ENCODE measurements around the gene KRT17.
"Not testable (repeated sequence)": the region's sequence is repeated elsewhere in the genome, so short reads cannot be mapped to it uniquely, and the experiment has no call there.

Gene KRT17

DNA sequence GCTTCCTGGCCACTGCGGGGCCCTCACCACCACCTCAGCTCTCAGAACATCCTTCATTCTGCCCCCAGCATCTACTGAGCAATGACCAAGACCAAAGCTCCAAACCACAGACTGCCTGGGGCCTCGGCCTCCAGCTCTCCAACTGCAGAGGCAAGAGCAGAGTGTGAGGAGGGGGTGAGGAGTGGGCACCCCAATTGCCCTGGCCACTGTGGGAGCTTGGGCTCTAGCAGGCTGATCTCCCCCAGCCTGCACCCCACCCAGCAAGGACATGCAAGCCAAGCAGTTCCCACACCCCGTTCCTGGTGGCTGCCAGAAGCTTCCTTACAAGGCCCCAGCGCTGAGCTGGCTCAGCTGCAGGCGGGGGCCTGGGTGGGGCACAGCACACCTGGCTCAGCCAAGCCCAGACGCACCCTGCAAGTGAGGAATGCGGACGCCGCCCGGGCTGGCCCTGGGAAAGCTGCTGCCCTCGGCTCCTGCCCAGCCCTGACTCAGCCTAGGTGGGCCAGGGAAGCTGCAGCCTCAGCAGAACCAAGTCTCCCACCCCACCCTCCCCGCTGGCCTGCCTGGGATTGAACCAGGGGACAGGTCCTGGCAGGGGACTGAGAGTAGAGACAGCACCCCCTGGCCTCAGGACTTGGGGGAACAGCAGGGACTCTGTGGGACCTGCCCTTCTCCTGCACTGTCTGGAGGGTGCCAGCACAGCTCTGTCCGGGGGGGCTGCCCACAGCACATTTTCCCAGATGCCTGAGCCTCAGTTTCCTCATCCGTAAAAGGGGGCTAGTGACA, 29.7 kb upstream of the KRT17 start:
- DNase-seq (ENCODE audit: low spot score): no peak

DNA sequence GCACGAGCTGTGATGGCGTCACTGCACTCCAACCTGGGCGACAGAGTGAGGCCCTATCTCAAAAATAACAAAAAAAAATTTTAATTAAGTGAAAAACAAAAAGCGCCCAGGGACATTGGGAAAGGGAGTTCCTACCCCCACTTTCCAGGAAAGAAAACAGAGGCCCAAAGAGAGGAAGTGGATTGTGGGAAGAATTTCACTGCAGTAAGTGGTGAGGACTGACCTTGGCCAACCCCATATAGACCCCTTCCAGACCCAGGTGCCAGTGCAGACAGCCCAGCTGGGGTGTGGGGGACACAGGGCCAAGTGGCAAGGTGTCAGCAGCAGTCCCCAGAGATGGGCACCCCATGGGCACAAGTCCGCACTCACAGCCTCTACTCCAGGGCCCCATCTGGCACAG, 29.0 kb upstream of the KRT17 start:
- no peak for DNase-seq (ENCODE audit: low spot score)

DNA sequence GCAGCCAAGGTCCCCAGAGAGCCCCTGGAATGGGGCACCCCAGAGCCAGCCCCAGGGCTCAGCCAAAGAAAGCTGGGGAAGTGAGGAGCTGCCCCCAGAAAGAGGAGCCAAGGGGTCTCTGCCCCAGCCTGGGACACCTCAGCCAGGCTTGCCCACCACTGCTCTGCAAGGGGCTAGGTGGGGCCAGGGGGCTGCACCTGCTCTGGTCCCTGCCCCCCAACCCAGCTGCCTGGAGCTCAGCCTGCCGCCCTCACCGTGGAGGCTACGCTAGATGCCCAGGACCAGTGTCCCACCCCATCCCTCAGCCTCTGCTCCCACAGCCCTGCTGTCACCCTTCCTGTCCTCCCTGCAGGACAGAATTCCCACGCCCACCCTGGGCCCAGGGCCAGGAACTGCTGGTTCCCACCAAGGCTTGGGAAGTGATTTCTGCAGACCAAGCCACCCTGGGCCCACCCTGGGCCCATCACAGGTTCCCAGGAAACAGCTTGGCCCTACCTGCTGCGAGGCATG, 28.1 kb upstream of the KRT17 start:
- DNase-seq (ENCODE audit: low spot score): no peak

DNA sequence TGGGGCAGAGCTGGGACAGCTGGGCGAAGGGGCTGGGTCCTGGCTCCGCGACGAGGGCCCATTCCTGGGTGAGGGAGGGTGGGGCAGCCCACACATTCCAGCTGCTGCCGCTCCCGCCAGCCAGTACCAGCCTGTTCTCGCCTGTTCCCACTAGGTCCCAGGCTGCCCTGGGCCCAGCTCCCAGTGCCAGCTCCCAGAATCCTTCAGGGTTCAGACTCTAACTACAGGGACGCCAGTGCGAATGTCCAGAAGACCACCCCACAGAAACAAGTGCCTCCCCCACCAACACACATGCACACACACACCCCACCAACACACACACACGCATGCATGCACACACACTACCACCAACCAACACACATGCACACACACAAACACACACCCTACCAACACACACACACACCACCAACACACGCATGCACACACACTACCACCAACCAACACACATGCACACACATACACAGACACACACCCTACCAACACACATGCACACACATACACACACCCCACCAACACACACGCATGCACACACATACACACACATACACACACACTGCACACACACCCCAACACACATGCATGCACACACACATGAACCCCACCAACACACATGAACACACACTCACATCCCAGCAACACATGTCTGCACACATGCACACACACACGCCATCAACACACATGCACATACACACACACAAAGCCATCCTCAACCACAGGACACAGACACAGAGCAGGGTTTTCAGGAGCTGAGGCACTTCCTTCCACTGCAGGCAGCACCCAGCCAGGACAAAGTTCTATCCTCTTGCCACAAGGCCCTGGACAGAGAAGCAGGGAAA, 27.5 kb upstream of the KRT17 start:
- no peak for DNase-seq (ENCODE audit: low spot score)

DNA sequence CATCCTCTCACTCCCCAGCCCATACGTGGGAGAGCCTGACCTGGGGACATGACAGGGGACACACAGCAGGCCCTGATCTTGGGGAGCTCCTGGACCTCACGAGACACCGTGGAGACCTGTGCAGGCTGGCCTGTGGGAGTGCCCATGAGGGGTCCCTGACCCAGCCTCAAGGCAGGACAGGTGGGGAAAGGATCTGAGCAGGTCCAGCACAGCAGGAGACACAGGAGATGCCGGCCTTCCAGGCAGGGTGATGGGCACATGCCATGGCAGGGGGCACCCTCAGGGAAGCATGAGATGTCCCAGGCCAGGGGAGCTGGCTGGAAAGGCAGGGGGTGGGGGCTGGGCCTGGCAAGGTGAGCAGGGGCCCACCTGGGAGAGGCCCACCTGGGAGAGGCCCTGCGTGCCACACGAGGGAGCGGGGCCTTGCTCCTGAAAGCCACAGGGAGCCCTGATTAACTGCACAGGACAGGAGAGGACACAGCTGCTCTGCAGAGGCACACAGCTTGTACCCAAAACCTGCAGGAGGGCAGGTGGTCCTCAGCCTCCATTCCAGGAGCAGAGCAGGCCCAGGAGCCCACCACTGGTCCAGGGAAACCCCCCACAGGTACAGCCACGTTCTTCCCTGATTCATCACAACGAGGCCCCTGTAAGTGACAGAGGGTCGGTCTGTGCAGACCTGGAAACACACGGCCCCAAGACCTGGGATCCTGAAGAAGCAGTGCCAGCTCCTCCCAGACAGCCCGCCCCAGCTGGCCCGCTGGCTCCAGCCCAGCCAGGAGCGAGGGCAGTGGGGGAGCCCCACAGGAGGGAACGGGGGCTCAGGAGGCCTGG, 26.6 kb upstream of the KRT17 start:
- no peak for DNase-seq (ENCODE audit: low spot score)

DNA sequence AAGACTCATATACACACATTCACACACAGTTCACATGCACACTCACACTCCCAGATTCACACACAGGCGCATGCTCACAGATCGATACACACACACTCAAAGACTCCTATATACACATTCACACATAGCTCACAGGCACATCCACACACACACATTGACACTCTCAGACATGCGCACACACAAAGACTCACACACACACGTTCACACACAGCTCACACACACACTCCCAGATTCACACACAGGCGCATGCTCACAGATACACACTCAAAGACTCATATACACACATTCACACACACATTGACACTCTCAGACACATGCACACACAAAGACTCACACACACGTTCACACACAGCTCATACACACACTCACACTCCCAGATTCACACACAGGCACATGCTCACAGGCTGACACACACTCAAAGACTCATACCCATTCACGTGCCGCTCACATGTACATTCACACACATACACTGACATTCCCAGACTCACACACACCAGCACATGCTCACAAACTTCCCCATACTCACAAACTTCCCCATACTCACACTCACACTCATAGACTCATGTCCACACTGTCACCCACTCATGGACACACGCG, 25.6 kb upstream of the KRT17 start:
- DNase-seq (ENCODE audit: low spot score): no peak

DNA sequence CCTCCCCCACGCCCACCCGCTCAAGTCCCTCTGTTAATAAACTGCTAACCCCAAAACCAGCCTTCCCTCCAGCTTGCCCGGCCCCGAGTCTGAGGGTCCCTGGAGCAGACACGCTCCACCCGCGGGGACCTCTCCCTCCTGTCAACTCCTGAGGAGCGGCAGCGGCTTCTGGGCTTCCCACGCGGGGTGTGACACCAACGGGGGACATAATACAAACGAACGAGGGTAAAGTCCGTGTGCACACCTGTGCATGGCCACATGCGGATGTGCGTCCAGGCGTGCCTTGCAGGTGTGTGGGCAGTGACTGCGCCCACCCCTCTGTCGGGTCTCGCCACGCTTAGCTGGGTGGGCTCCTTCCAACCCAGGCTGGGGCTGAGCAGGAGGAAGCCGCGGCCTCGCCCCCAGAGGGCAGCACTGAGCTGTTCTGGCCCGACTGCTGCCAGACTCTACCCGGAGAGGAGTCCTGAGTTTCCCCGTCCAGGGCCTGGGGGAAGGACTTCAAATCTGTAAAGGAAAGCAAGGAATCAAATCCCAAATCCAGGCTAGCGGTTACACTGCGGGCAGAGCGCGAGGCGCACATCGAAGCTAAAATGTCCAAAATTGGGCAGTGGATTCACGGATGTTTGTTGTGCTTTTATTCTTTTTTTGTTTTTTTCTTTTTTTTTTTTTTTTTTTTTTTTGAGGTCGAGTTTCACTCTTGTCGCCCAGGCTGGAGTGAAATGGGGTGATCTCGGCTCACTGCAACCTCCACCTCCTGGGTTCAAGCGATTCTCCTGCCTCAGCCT, 24.2 kb upstream of the KRT17 start:
- peak; percentile 85 for DNase-seq (ENCODE audit: low spot score)

DNA sequence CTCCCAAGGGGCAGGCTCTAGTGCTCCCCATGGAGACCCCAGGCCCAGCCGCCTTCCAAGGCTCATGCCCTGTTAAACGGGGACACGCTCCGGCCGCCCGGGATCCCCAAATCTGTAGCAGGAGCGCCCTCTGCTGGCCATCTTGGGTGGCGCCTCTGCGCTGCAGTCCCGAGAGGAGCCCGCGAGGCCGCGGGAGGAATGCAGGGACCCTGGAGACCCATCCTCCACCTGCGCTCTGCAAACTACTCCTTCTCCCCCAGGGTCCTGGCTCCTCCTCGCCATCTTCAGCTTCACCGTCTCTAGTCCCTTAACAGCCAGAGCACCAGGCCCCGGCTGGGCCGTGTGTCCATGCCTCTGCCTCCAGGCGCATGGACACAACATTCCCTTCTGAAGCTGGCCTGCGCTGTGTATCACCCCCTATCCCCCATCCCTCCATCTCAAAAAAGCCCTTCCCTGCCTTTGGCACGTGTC, 23.6 kb upstream of the KRT17 start:
- DNase-seq (ENCODE audit: low spot score): peak; percentile 78

DNA sequence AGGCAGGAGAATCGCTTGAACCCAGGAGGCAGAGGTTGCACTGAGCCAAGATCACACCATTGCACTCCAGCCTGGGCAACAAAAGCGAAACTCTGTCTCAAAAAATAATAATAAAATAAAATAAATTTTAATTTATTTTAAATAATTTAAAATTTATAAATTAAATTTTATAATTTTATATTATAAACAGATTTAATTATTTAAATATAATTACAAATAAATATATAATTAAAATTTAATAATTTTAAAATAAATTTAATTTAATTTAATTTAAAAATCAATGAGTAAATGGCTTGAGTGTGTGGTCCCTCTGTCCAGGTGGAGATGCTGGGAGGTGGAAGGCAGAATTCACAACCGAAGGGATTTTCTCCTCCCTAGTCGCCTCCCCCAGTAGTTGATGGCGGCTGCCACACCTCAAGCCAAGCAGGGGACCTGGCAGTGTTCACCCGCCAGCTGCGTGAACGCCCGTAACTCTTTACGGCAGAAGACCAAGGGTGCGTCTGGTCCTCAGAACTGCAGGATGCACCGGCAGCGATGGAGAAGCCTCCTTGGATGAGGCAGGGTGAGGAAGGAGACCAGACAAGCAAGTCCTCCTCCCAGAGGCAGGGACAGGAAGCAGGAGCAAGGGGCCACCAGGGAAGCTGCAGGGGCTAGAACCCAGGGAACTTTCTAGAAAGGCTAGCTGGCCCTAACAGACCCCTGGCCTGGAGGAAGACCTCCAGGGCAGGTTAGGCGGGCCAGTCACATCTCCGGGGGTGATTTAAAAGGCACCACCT, 22.9 kb upstream of the KRT17 start:
- DNase-seq (ENCODE audit: low spot score): no peak

DNA sequence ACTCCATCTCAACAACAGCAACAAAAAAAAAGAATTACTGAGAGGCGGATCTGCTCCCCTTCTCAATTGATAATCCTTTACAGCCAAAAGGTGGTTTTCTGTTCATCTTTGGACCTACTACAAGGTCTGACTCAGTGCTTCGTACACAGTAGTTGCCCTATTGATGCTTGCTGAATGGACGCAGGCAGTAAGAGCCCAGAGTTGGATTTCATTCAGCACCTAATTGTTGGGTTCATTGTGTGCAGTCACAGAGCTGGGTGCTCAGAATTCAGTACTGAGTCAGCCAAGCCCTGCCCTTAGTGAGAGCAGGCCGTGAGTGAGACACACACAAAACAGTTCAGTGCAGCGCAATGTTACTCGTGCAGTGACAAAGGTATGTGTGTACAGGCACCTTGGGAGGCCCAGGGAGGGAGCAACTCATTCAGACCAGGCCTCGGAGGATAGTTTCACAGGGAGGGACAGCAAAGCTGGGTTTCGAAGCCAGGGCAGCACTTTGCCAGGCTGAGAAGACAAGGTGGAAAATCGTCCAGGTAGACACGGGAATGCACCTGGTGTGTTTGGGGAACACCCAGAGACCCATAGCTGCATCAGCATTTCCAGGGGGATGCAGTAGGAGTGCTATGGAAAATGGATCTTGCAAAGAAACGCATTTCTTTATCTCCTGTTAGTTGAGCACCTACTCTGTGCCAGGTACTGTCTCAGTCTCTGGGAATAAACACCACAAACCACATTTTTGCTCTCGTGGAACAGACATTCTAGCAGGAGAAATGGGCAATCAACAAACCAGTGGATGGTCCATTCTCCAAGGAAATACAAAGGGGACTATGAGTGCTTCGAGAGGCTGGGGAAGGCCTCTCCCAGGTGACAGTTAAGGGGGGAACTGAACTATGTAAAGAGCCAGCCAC, 18.1 kb upstream of the KRT17 start:
- DNase-seq (ENCODE audit: low spot score): no peak

DNA sequence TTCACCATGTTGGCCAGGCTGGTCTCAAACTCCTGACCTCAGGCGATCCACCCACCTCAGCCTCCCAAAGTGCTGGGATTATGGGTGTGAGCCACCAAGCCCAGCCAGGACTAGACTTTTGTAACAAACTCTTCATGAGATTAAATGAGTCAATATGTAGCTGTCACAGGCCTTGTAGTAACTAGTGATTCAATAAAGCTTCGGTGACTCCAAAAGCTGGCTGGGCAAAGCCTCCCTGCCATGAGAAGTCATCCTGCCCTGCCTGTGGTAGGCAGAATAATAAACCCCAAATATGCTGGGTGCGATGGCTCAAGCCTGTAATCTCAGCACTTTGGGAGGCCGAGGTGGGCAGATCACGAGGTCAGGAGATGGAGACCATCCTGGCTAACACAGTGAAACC, 16.2 kb upstream of the KRT17 start:
- DNase-seq (ENCODE audit: low spot score): not testable (repeated sequence)

DNA sequence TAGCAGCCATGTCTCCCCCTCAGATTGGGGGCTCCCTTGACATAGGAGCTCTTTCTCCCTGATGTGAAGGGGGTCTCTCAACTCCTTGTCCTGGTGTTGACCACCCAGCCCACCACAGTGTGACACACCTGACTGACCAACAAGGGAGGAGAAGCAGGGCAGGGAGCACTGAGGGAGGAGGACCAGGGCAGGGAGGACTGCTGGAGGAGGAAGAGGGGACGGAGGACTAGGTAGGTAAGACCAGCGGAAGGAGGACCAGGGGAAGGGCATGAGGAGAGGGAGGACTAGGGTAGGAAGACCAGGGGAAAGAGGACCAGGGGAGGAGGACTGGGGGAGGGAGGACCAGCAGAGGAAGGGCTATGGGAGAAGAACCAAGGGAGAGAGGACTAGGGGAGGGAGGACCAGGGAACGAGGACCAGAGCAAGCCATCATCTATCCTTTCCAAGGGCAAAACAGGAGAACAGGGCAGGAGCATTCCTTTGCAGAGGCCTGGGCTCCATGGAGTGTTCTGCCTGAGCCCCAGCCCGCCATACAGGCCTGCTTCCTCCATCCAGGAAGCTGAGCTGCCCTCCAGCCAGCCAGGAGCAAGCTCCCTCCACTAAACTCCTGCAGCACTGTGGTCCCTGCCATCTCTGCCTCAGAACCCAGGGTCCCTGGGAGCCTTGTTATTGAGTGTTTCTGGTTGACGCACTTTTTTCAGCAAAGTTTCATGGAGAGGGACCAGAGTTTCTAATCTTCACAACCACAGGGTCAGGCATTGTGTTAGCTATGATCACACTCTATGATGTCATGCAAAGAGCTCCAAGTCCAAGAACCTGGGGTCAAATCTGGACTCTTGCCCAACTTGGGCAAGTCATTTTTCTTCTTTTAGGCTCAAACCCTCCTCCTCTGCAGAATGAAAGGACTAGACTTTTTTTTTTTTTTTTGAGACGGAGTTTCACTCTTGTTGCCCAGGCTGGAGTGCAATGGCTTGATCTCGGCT, 15.4 kb upstream of the KRT17 start:
- DNase-seq (ENCODE audit: low spot score): no peak

DNA sequence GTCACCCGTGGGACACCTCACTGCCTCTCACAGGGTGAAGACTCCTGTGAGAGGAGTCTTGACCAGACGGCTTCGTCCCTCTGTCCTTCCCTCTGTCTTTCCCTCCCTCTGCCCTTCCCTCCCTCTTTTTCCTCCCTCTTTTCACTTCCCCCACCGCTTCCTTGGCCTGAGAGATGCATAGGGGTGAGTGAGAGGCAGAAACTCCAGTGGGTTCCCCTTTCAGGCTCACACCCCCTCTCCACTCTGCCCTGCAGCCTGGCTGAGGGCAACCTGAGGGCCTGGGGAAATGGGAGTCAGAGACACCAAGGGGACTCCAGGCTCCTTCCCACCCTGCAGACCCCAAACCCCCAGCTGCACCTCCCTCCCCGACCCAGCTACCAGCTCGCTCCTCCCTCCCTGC, 14.6 kb upstream of the KRT17 start:
- DNase-seq (ENCODE audit: low spot score): no peak

DNA sequence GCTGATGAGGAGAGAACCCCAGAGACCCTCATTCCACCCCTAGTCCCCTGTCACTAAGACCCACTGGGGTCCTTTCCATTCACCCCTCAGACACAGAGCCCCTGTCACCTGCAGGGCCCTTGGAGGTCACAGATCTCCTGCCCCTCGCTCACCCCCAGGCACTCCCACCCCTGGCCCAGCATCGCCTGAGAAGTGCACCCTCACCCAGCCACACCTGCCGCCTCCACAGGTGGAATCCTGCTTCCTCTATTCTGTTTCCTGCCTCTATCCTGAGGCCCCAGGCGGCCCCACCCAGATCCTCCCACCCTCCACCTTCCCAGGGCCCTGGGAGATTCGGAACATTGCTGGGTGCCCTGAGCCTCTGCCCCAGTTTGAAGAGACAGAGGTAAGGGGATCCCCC, 13.8 kb upstream of the KRT17 start:
- no peak for DNase-seq (ENCODE audit: low spot score)

DNA sequence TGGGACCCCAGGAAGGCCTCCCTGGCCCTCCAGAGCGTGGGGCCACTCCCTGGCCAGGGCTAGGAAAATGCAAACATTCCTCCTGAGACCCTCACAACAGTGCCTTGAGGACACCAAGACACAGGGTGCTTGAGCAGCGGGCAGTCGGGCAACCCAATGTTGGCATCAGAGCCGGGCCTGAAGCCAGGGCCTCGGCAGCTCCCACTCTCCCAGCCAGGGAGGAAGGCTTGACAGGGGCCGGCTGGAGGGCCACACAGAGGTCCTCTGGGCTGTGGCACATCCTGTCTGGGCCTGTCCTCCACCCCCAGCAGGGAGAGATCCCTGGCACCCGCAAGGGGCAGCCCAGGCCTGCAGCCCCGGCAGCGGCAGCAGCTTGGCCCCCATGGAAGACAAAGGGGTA, 12.3 kb upstream of the KRT17 start:
- no peak for DNase-seq (ENCODE audit: low spot score)

DNA sequence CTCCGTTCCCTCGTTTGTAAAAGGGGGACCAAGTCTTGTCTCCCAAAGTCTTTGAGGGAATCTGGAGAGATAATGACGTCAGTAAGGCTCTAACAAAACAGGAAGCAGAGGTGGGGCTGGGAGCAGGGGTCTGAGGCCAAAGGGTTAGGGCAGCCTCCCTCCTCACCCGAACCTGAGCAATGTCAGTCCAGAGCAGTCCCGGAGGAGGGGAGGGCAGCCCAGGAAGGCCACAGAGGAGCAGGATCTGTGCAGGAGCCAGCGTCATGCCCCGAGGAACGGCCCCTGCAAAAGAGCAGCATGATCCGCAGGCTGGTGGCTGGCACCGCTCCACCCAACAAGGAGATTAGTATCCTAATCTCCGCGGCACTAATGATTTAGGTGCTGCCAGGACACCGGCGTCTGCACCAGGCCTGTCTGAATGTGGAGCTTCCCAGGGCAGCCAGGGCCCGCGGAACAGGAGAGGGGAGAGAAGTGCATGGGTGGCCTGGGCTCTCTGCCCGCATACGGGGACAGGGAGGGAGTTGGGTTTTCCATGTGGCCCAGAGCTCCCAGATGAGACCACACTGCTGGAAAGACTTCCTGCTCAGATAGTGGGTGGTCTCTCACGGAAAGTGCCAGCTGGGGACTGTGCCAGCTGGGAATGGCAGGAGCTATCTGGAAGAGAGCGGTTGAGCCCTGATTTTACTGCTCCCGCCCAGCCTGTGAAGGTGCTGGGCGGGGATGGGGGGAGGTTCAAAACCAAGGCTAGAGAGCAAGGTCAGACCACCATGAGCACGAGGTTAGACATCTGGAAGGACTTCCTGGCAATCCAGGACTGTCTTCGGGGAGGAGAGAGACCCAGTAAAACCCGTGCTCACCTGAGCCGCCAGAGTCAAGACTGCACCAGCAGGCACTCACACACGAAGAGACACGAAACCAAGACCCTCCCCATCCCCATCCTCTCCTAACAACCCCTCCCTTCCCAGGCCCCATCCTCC, 11.0 kb upstream of the KRT17 start:
- DNase-seq (ENCODE audit: low spot score): no peak

DNA sequence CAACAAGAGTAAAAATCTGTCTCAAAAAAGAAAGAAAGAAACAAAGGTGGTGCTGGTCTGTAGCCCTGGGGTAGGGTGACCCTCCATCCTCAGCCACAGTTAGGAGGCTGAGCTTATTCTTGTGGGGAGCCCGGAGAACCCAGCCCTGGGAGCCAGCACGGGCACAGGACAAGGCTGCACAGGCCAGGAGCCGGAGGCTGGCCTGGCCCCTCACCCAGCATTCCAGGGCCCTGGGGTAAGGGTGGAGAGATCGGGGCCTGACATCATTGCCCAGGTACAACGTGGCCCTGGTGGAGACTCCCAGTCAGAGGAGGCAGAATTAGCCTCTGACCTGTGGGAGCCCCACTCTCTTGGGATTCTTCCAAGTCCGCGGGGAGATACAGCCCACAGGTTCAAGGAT, 10.3 kb upstream of the KRT17 start:
- DNase-seq (ENCODE audit: low spot score): no peak

Measured in RKO (cell line).